Heart left ventricle (tissue), 16 donors: Measurements from ENCODE around the gene EHD2. TPM values are rescaled to one million over a fixed set of nuclear protein-coding genes. Genes with fewer than 3 reads are reported as not detected.
A peak's percentile ranks its signal among the peaks of the same experiment; 100 is the strongest.

Source experiments
- ATAC-seq, 4 donors: fragments of 200-7000 bp; cut with Tn5 transposase; one replicate each; pipeline ENCODE4 v1.9.1; 2020 to 2022; ENCODE audit warnings: moderate library complexity in 4 of 4, mild to moderate bottlenecking in 3 of 4, moderate number of reproducible peaks in 1 of 4
- DNase-seq, 5 donors: peaks; one replicate each; pipeline ENCODE4 v3.0.0-alpha.2; 2020
- H3K27ac ChIP-seq, 12 donors: fragments of 200-600 bp; sonication (generic) in 4 of 12; one replicate each; pipeline versions ENCODE4 v1.5.0 to v1.8.0; 2016 to 2022; ENCODE audit warnings: mild to moderate bottlenecking in 2 of 12
- H3K27me3 ChIP-seq, 9 donors: fragments of 200-600 bp; sonication (generic) in 2 of 9; one replicate each; pipeline versions ENCODE4 v1.5.1 to v1.8.0; 2016 to 2022; ENCODE audit warnings: mild to moderate bottlenecking in 3 of 9
- H3K36me3 ChIP-seq, 9 donors: fragments of 200-600 bp; sonication (generic) in 2 of 9; one replicate each; pipeline versions ENCODE4 v1.5.0 to v1.8.0; 2018 to 2022; ENCODE audit warnings: mild to moderate bottlenecking in 2 of 9
- H3K4me1 ChIP-seq, 12 donors: fragments of 200-600 bp; sonication (generic) in 4 of 12; one replicate each; pipeline versions ENCODE4 v1.5.0 to v1.8.0; 2016 to 2022; ENCODE audit warnings: mild to moderate bottlenecking in 3 of 12
- H3K4me3 ChIP-seq, 12 donors: fragments of 200-600 bp; sonication (generic) in 4 of 12; one replicate each; pipeline versions ENCODE4 v1.5.0 to v1.8.0; 2017 to 2022; ENCODE audit warnings: mild to moderate bottlenecking in 9 of 12, moderate library complexity in 4 of 12
- H3K9me3 ChIP-seq, 12 donors: fragments of 200-600 bp; sonication (generic) in 4 of 12; one replicate each; pipeline versions ENCODE4 v1.5.0 to v1.8.0; 2016 to 2022; ENCODE audit warnings: mild to moderate bottlenecking in 1 of 12
- CTCF ChIP-seq, 12 donors: fragments of 200-600 bp; sonication (generic) in 4 of 12; IDR thresholded peaks; one replicate each; pipeline versions ENCODE4 v1.5.0 to v1.8.0; 2018 to 2022; ENCODE audit warnings: antibody characterized with exemption in 12 of 12, mild to moderate bottlenecking in 5 of 12
- POLR2A ChIP-seq, 2 donors: fragments of 450-650 bp; IDR thresholded peaks; one replicate each; pipeline ENCODE4 v1.6.1; 2017; ENCODE audit warnings: antibody characterized with exemption in 2 of 2, mild to moderate bottlenecking in 2 of 2, moderate library complexity in 2 of 2
- WGBS, 4 donors: extraction: QIAGEN DNeasy Blood & Tissue Kit in 2 of 4; methylation state at CpG; one replicate each; pipeline versions ENCODE4 v1.1.5 to v1.1.7; 2013 to 2018; 5-methylcytosine and 5-hydroxymethylcytosine counted together
- intact Hi-C, 10 donors: fragments of 100-400 bp; cut with DNase I; formaldehyde crosslinking; loops; one replicate each; pipeline versions ENCODE4 v1.11.1 to v1.14.2; 2022
- polyA plus RNA-seq, 2 donors: library from polyadenylated mRNA; stranded (reverse); fragments of 200-250 nt; gene quantifications; one replicate each; pipeline ENCODE4 v1.2.3, GENCODE V29; 2013
- total RNA-seq, 9 donors: library from RNA; depleted of rRNA in 2 of 9; stranded (reverse); fragments of >200 nt in 2 of 9; fragmentation: NEBNext Ultra II Directional in 3 of 9; extraction: Animal tissue kit (Norgen Biotek cat#: 25700) in 3 of 9; gene quantifications; one replicate each; pipeline versions ENCODE4 v1.1.0 to v1.2.4, GENCODE V29; 2016 to 2023
- donor health status: ischemic (EF 13 %, LVEDD 7.1; RV severe dilation, severe dysfunction).
- donor health status: healthy with polysubstance abuse.
- donor health status: DM: no; HTN: yes; CAD: no.
- donor health status: DM: no; HTN: no; CAD: no.
- donor health status: ischemic (EF 25% LVEDD 6.9; RV normal size, moderate dysfunction).
- donor health status: ischemic (EF 25% LVEDD 5.7; RV mildly dilated, moderate dysfunction).
- donor health status: healthy.
- donor health status: DM: yes; HTN: yes; CAD: no.
- donor health status: ischemic (EF 35%, LVEDD 5.7; RV mildly dilated, moderate dysfunction).
- donor health status: nonischemic (EF 11% LVEDD 7.7; RV severe dilation, severe dysfunction).
- donor health status: DM: yes; HTN: yes; CAD: no.
- donor health status: PGD.
- donor health status: ischemic (EF 29% LVEDD 5.4; RV normal size, mild dysfunction).
- donor health status: nonischemic (EF 23%, LVEDD 6.1; RV moderate dilation, normal function).

EHD2 gene
- total and polyA plus RNA-seq, 11 donors = 30.6 to 133 (median 45.1) TPM

GRCh38 chr19:47779524-47780214, 66.4 kb downstream of the EHD2 start:
- peak; percentile 77 to 93 (median 86) for DNase-seq

GRCh38 chr19:47780215-47780551, 67.0 kb downstream of the EHD2 start:
- TF ChIP-seq CTCF (IDR thresholded peaks at IDR 0.05) = no peak
- TF ChIP-seq POLR2A (IDR thresholded peaks at IDR 0.05) = no peak
- Histone ChIP-seq H3K4me1 (peaks cover 0 to 48% (median 42%) of the 10 kb centered on the region in 12 donors), H3K4me3 (peak overlapping the region; percentile 30 to 99 (median 85)), H3K9me3 (no peaks in the 10 kb centered on the region), H3K27me3 (no peaks in the 10 kb centered on the region), H3K27ac (peak overlapping the region; percentile 93 to 100 (median 98)), H3K36me3 (peaks cover 0 to 42% (median 38%) of the 10 kb centered on the region in 9 donors)
- WGBS, 4 donors = 42 to 52% (median 47%) methylated on average over 9 of the region's 9 CpGs
- intact Hi-C loops = loop anchor here in 2 of 10 donors (2.0 to 10.0 kb wide), 3 partner anchors 35 to 68 kb away; partner anchors contain the start of genes EHD2 (in 2 of the 2) and NOP53 (in 1 of the 2)
- DNase-seq (no peak), ATAC-seq (no peak)

More at GRCh38 chr19:47779524-47780214, 66.4 kb downstream of the EHD2 start:
- TF ChIP-seq POLR2A (IDR thresholded peaks at IDR 0.05) (peak; percentile 70 to 76), CTCF (IDR thresholded peaks at IDR 0.05) (no peak)
- WGBS, 4 donors = 27 to 40% (median 38%) methylated on average over 22 to 24 of the region's 24 CpGs
- Histone ChIP-seq H3K27me3 (no peaks in the 10 kb centered on the region), H3K36me3 (peaks cover 0 to 37% (median 33%) of the 10 kb centered on the region in 9 donors), H3K27ac (peak overlapping the region; percentile 93 to 100 (median 98)), H3K4me3 (peak overlapping the region; percentile 73 to 99 (median 86)), H3K4me1 (peaks cover 0 to 48% (median 42%) of the 10 kb centered on the region in 12 donors), H3K9me3 (no peaks in the 10 kb centered on the region)
- ATAC-seq = peak; percentile 78 to 84 (median 82)
- intact Hi-C loops = loop anchor here in 2 of 10 donors (2.0 to 10.0 kb wide), 3 partner anchors 35 to 67 kb away; partner anchors contain the start of genes EHD2 (in 2 of the 2) and NOP53 (in 1 of the 2)

- no peaks in the 10 kb centered on the region for H3K27me3 ChIP-seq
- H3K9me3 ChIP-seq = no peaks in the 10 kb centered on the region
- intact Hi-C loops = loop anchor here in 2 of 10 donors (2.0 to 10.0 kb wide), 3 partner anchors 37 to 69 kb away; partner anchors contain the start of genes EHD2 (in 2 of the 2) and NOP53 (in 1 of the 2)
- ATAC-seq (no peak), DNase-seq (peak in 4 of 5 donors; percentile 57 to 65 (median 60))
- H3K4me1 ChIP-seq = peaks cover 0 to 48% (median 42%) of the 10 kb centered on the region in 12 donors
- 19 to 29% (median 21%) methylated on average over 9 of the region's 9 CpGs for WGBS, 4 donors
- peaks cover 0 to 57% (median 53%) of the 10 kb centered on the region in 9 donors for H3K36me3 ChIP-seq
- peak overlapping the region in 5 of 12 donors; percentile 2 to 91 (median 84) for H3K4me3 ChIP-seq
- peak overlapping the region in 10 of 12 donors; percentile 4 to 99 (median 82) for H3K27ac ChIP-seq
- TF ChIP-seq CTCF (IDR thresholded peaks at IDR 0.05) = no peak
- TF ChIP-seq POLR2A (IDR thresholded peaks at IDR 0.05) = no peak
Measured at GRCh38 chr19:47781590-47782262, 68.5 kb downstream of the EHD2 start.
